OCI-LY3 (cell line): Measurements from ENCODE around the gene ITPR1.
A peak's percentile ranks its signal among the peaks of the same experiment; 100 is the strongest.

Source experiments
- H2AFZ ChIP-seq: fragments of 200-600, 300-600 bp; shearing (Covaris generic); 2 replicates; pipeline ENCODE4 v1.6.0; 2014; ENCODE audit warnings: antibody characterized with exemption, low read depth, low read length
- H3K27ac ChIP-seq: fragments of 200-600, 300-600 bp; sonication (generic); 2 replicates; pipeline ENCODE4 v1.5.1; 2014; ENCODE audit warnings: mild to moderate bottlenecking, low read length, moderate library complexity, mixed read lengths
- H3K27me3 ChIP-seq: fragments of 200-600, 300-600 bp; sonication (generic); 2 replicates; pipeline ENCODE4 v1.6.1; 2014; ENCODE audit warnings: low read depth, low read length, mixed read lengths
- H3K36me3 ChIP-seq: fragments of 200-600, 300-600 bp; sonication (generic); replicated peaks from 2 replicates; pipeline ENCODE3; 2014; ENCODE audit warnings: low read depth, low read length, mixed read lengths
- H3K4me1 ChIP-seq: fragments of 300-600, 200-600 bp; sonication (generic); 2 replicates; pipeline ENCODE4 v1.6.1; 2014; ENCODE audit warnings: low read length, mixed read lengths
- H3K4me2 ChIP-seq: fragments of 200-600, 300-600 bp; sonication (generic); 2 replicates; pipeline ENCODE4 v1.6.1; 2014; ENCODE audit warnings: low read length, mixed read lengths
- H3K4me3 ChIP-seq: fragments of 300-600, 200-600 bp; sonication (generic); 2 replicates; pipeline ENCODE4 v1.5.1; 2014; ENCODE audit warnings: antibody characterized with exemption, mild to moderate bottlenecking, low read length, moderate library complexity
- H3K79me2 ChIP-seq: fragments of 300-600, 200-600 bp; shearing (Covaris generic); 2 replicates; pipeline ENCODE4 v1.6.1; 2014; ENCODE audit warnings: mild to moderate bottlenecking, low read length, mixed read lengths
- H3K9ac ChIP-seq: fragments of 300-600, 200-600 bp; shearing (Covaris generic); 2 replicates; pipeline ENCODE4 v1.6.0; 2014; ENCODE audit warnings: mild to moderate bottlenecking, low read length, moderate library complexity
- H3K9me3 ChIP-seq: fragments of 200-600, 300-600 bp; shearing (Covaris generic); 2 replicates; pipeline ENCODE4 v1.6.1; 2014; ENCODE audit warnings: low read length, mixed read lengths; ENCODE audit not compliant: insufficient read depth
- H4K20me1 ChIP-seq: fragments of 200-600, 300-600 bp; sonication (generic); 2 replicates; pipeline ENCODE4 v1.6.1; 2016; ENCODE audit warnings: low read length, mixed read lengths; ENCODE audit not compliant: insufficient read depth
- CTCF ChIP-seq: fragments of 200-600, 300-600 bp; sonication (generic); IDR thresholded peaks from 2 replicates; pipeline ENCODE4 v1.5.1; 2014; ENCODE audit warnings: antibody characterized with exemption, low read length, low read depth
- EZH2phosphoT487 ChIP-seq: fragments of 200-600 bp; shearing (Covaris generic); IDR thresholded peaks from 2 replicates; pipeline ENCODE4 v1.6.1; 2018; ENCODE audit warnings: antibody characterized with exemption, mixed run types, low read depth

The ITPR1 gene

GRCh38 chr3:4693620-4694019 lies 200.5 kb downstream of the ITPR1 start:
- Histone ChIP-seq H3K4me3 (peak overlapping the region; percentile 58), H3K4me2 (peak overlapping the region; percentile 72), H3K9ac (no peak overlapping the region), H4K20me1 (no peaks in the 10 kb centered on the region), H3K79me2 (no peaks in the 10 kb centered on the region), H3K36me3 (no peaks in the 10 kb centered on the region), H3K9me3 (no peaks in the 10 kb centered on the region), H3K4me1 (peaks cover 15% of the 10 kb centered on the region), H3K27me3 (0 out of 2 replicates have a peak, but pooled peaks cover 3% of the 10 kb centered on the region), H2AFZ (peak overlapping the region; percentile 8; the same call in 1 of the 2 replicates), H3K27ac (no peak overlapping the region)
- TF ChIP-seq EZH2phosphoT487 (no peak), CTCF (no peak)

- Histone ChIP-seq H3K4me2 (no peak overlapping the region), H3K9me3 (no peaks in the 10 kb centered on the region), H3K4me3 (no peak overlapping the region), H3K27ac (no peak overlapping the region), H3K79me2 (no peaks in the 10 kb centered on the region), H3K9ac (no peak overlapping the region), H3K4me1 (peaks cover 15% of the 10 kb centered on the region), H3K36me3 (no peaks in the 10 kb centered on the region), H4K20me1 (no peaks in the 10 kb centered on the region), H3K27me3 (0 out of 2 replicates have a peak, but pooled peaks cover 3% of the 10 kb centered on the region), H2AFZ (no peak overlapping the region)
- TF ChIP-seq EZH2phosphoT487 (no peak), CTCF (no peak)
These were observed 202.7 kb downstream of the ITPR1 start for GRCh38 chr3:4695846-4696245.

DNA sequence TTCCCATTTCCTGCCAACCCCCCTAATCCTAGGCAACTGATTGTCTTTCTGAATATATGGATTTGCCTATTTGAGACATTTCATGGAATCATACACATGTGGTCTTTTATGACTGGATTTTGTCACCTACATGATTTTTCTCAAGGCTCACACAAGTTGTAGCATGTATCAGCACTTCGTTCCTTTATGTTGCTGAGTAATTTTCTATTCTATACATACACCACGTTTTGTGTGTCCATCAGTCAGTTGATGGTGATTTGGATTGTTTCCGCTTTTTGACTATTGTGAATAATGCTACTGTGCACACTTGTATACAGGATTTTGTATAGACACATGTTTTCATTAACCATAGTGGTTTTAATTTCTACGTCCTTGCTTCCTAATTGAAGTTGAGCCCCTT lies 203.1 kb downstream of the ITPR1 start:
- Histone ChIP-seq H3K4me1 (peaks cover 15% of the 10 kb centered on the region), H3K9me3 (no peaks in the 10 kb centered on the region), H3K36me3 (no peaks in the 10 kb centered on the region), H2AFZ (no peak overlapping the region), H3K4me2 (no peak overlapping the region), H4K20me1 (no peaks in the 10 kb centered on the region), H3K27ac (no peak overlapping the region), H3K79me2 (no peaks in the 10 kb centered on the region), H3K9ac (no peak overlapping the region), H3K4me3 (no peak overlapping the region), H3K27me3 (0 out of 2 replicates have a peak, but pooled peaks cover 3% of the 10 kb centered on the region)
- TF ChIP-seq EZH2phosphoT487: no peak
- TF ChIP-seq CTCF: no peak

DNA sequence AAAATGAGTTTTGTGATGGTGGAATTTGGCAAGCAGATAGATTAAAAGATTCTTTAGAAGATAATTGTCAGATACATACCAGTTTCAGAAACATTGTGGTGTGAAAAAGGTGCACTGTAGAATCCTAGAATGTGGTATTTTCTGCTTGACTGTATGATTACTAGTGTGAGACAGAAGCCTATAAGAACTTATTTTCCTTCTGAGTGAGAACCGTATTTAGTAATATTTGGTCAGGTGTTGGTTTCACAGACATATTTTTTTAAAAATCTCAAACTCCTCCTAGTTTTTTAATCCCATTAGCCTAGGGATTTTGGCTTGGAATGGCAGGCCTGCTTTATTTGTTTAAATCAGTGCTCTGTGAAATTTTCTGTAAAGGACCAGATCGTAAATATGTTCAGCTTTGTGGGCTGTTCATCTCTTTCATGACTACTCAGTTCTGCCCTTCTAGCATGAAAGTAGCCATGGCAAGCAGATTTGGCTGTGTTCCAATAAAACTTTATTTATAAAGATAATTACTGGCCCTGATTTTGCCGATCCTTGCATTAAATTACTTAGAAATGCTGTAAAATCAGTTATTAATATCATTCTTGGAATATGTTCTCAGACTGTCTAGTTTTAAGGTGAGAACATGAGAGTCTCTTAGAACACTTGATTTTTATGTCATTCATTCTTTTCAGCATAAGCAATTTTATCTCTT lies 205.1 kb downstream of the ITPR1 start:
- no peaks in the 10 kb centered on the region for H3K36me3 ChIP-seq
- H3K4me3 ChIP-seq: no peak overlapping the region
- H3K27ac ChIP-seq: no peak overlapping the region
- TF ChIP-seq CTCF (no peak), EZH2phosphoT487 (no peak)
- no peaks in the 10 kb centered on the region for H3K9me3 ChIP-seq
- 0 out of 2 replicates have a peak, but pooled peaks cover 3% of the 10 kb centered on the region for H3K27me3 ChIP-seq
- no peak overlapping the region for H2AFZ ChIP-seq
- no peaks in the 10 kb centered on the region for H4K20me1 ChIP-seq
- no peaks in the 10 kb centered on the region for H3K79me2 ChIP-seq
- peaks cover 11% of the 10 kb centered on the region for H3K4me1 ChIP-seq
- H3K4me2 ChIP-seq: no peak overlapping the region
- H3K9ac ChIP-seq: no peak overlapping the region
